CD4-positive, alpha-beta T cell treated with Interleukin-2 at 100 ng/mL for 4 hours (primary cell): Measurements from ENCODE around the gene MYO5B.
A peak's percentile ranks its signal among the peaks of the same experiment; 100 is the strongest.
"Not testable (repeated sequence)": the region's sequence is repeated elsewhere in the genome, so short reads cannot be mapped to it uniquely, and the experiment has no call there.

Source experiments
- DNase-seq: peaks from one replicate; pipeline ENCODE4 v3.0.0-alpha.2; 2020; ENCODE audit warnings: low spot score

Gene MYO5B

GRCh38 chr18:49832221-49832647, 362.7 kb downstream of the MYO5B start:
- no peak for DNase-seq

- DNase-seq, result no peak
Observed at GRCh38 chr18:49827996-49828395, 367.0 kb downstream of the MYO5B start.

GRCh38 chr18:49819823-49820671, 374.9 kb downstream of the MYO5B start:
- DNase-seq, result peak; percentile 72

GRCh38 chr18:49819071-49819662, 375.8 kb downstream of the MYO5B start:
- DNase-seq, result no peak

- no peak for DNase-seq
Observed at GRCh38 chr18:49817947-49818346, 377.0 kb downstream of the MYO5B start.

GRCh38 chr18:49815927-49816326, 379.0 kb downstream of the MYO5B start:
- no peak for DNase-seq

- DNase-seq, result peak; percentile 85
Observed at GRCh38 chr18:49814147-49814499, 380.8 kb downstream of the MYO5B start.

GRCh38 chr18:49813319-49814146, 381.4 kb downstream of the MYO5B start, which contains the start of gene ACAA2:
Gene ACAA2 (minus strand): TSS chr18:49813533. CDS start chr18:49813484, 49 bp downstream.
- peak; percentile 85 for DNase-seq

- no peak for DNase-seq
Observed at GRCh38 chr18:49813069-49813318, 382.0 kb downstream of the MYO5B start.

GRCh38 chr18:49812286-49813068, 382.5 kb downstream of the MYO5B start:
- no peak for DNase-seq

GRCh38 chr18:49811151-49811938, 383.6 kb downstream of the MYO5B start:
- no peak for DNase-seq

- DNase-seq, result not testable (repeated sequence)
Observed at GRCh38 chr18:49808553-49809191, 386.3 kb downstream of the MYO5B start.

GRCh38 chr18:49804096-49804495, 390.9 kb downstream of the MYO5B start:
- no peak for DNase-seq

- DNase-seq, result no peak
Observed at GRCh38 chr18:49802623-49803022, 392.3 kb downstream of the MYO5B start.

- DNase-seq, result not testable (repeated sequence)
Observed at GRCh38 chr18:49800491-49800890, 394.5 kb downstream of the MYO5B start.

GRCh38 chr18:49799806-49800205, 395.1 kb downstream of the MYO5B start:
- DNase-seq, result not testable (repeated sequence)

- no peak for DNase-seq
Observed at GRCh38 chr18:49798001-49798400, 396.9 kb downstream of the MYO5B start.

- no peak for DNase-seq
Observed at GRCh38 chr18:49795612-49796552, 399.1 kb downstream of the MYO5B start.

- DNase-seq, result no peak
Observed at GRCh38 chr18:49794743-49795142, 400.2 kb downstream of the MYO5B start.
